ENCODE results near the gene KNDC1. TPM values are rescaled to one million over a fixed set of nuclear protein-coding genes. Genes with fewer than 3 reads are reported as not detected.

KNDC1 gene
- total and polyA plus RNA-seq, 2 donors (not counting 1 experiment from before 2014, with no cell fraction given), result 0.17 to 0.45 TPM

- H3K9me3 ChIP-seq (ENCODE audit: control extremely low read depth in 1 of 3, control insufficient read depth in 2 of 3, insufficient read depth in 1 of 3, low read length in 2 of 3), result no peaks in the 10 kb centered on the region
- ChIA-PET CTCF (no interaction called here), POLR2A (no interaction called here)
- no peaks in the 10 kb centered on the region for H3K9me3 Mint-ChIP-seq (ENCODE audit: insufficient read depth)
- no peak overlapping the region for H3K4me3 ChIP-seq (ENCODE audit: control extremely low read depth in 1 of 5, extremely low read depth in 1 of 5, insufficient read depth in 1 of 5, low read depth in 2 of 5, low read length in 4 of 5)
- intact Hi-C loops (cut with micrococcal nuclease), result no loop called here
- DNase-seq (no peak), ATAC-seq (ENCODE audit: low read depth) (no peak)
- no peaks in the 10 kb centered on the region for H3K36me3 ChIP-seq (replicated peaks in 1 of 2; ENCODE audit: control extremely low read depth in 1 of 2, control insufficient read depth in 1 of 2, extremely low read depth in 1 of 2, insufficient read depth in 2 of 2, low read length in 1 of 2)
- no peak overlapping the region for H3K4me3 Mint-ChIP-seq
- H3K27ac Mint-ChIP-seq, result no peak overlapping the region
- H3K27ac ChIP-seq (ENCODE audit: low read length in 2 of 2), result no peak overlapping the region
- H4K20me1 ChIP-seq (ENCODE audit: control insufficient read depth, insufficient read depth, low read length, poor library complexity, severe bottlenecking), result no peaks in the 10 kb centered on the region
- no peak for TF ChIP-seq EZH2 (IDR thresholded peaks at IDR 0.05; ENCODE audit: borderline replicate concordance, insufficient read depth, low read depth, low read length, poor library complexity, severe bottlenecking)
- TF ChIP-seq CTCF (IDR thresholded peaks at IDR 0.05), result no peak
- H2AFZ ChIP-seq (ENCODE audit: insufficient read depth, low read depth, low read length, poor library complexity, severe bottlenecking), result no peak overlapping the region
- no peaks in the 10 kb centered on the region for H3K79me2 ChIP-seq (ENCODE audit: control insufficient read depth, insufficient read depth, low read length)
- no peak overlapping the region for H3K9ac ChIP-seq (ENCODE audit: low read length)
- H3K27me3 Mint-ChIP-seq, result no peaks in the 10 kb centered on the region
- H3K27me3 ChIP-seq (replicated peaks in 1 of 4; ENCODE audit: control extremely low read depth in 1 of 4, control insufficient read depth in 3 of 4, insufficient read depth in 4 of 4, low read length in 3 of 4), result no peaks in the 10 kb centered on the region
- H3K4me1 Mint-ChIP-seq, result no peaks in the 10 kb centered on the region
- 92% methylated on average over 9 of the region's 13 CpGs for WGBS (ENCODE audit: insufficient coverage)
- H3K4me2 ChIP-seq (replicated peaks; ENCODE audit: low read depth, low read length, poor library complexity, severe bottlenecking), result no peak overlapping the region
- no peaks in the 10 kb centered on the region for H3K4me1 ChIP-seq (ENCODE audit: control insufficient read depth in 2 of 2, insufficient read depth in 2 of 2, low read length in 2 of 2)
These were observed 39.5 kb downstream of the KNDC1 start for GRCh38 chr10:133199488-133199885.

- DNase-seq, result no peak
- TF ChIP-seq EZH2 (IDR thresholded peaks at IDR 0.05; ENCODE audit: borderline replicate concordance, insufficient read depth, low read depth, low read length, poor library complexity, severe bottlenecking) (no peak), CTCF (IDR thresholded peaks at IDR 0.05) (no peak)
- H3K9me3 Mint-ChIP-seq (ENCODE audit: insufficient read depth), result no peaks in the 10 kb centered on the region
- no peaks in the 10 kb centered on the region for H3K27me3 Mint-ChIP-seq
- Histone ChIP-seq H3K27me3 (replicated peaks in 1 of 4; ENCODE audit: control extremely low read depth in 1 of 4, control insufficient read depth in 3 of 4, insufficient read depth in 4 of 4, low read length in 3 of 4) (no peaks in the 10 kb centered on the region), H4K20me1 (ENCODE audit: control insufficient read depth, insufficient read depth, low read length, poor library complexity, severe bottlenecking) (no peaks in the 10 kb centered on the region), H3K9me3 (ENCODE audit: control extremely low read depth in 1 of 3, control insufficient read depth in 2 of 3, insufficient read depth in 1 of 3, low read length in 2 of 3) (no peaks in the 10 kb centered on the region), H3K79me2 (ENCODE audit: control insufficient read depth, insufficient read depth, low read length) (no peaks in the 10 kb centered on the region), H3K4me1 (ENCODE audit: control insufficient read depth in 2 of 2, insufficient read depth in 2 of 2, low read length in 2 of 2) (no peaks in the 10 kb centered on the region), H3K4me3 (ENCODE audit: control extremely low read depth in 1 of 5, extremely low read depth in 1 of 5, insufficient read depth in 1 of 5, low read depth in 2 of 5, low read length in 4 of 5) (no peak overlapping the region), H2AFZ (ENCODE audit: insufficient read depth, low read depth, low read length, poor library complexity, severe bottlenecking) (no peak overlapping the region), H3K36me3 (replicated peaks in 1 of 2; ENCODE audit: control extremely low read depth in 1 of 2, control insufficient read depth in 1 of 2, extremely low read depth in 1 of 2, insufficient read depth in 2 of 2, low read length in 1 of 2) (no peaks in the 10 kb centered on the region), H3K9ac (ENCODE audit: low read length) (no peak overlapping the region), H3K4me2 (replicated peaks; ENCODE audit: low read depth, low read length, poor library complexity, severe bottlenecking) (no peak overlapping the region), H3K27ac (ENCODE audit: low read length in 2 of 2) (no peak overlapping the region)
- no peak overlapping the region for H3K27ac Mint-ChIP-seq
- ATAC-seq (ENCODE audit: low read depth), result no peak
- H3K4me1 Mint-ChIP-seq, result no peaks in the 10 kb centered on the region
- H3K4me3 Mint-ChIP-seq, result no peak overlapping the region
- POLR2A ChIA-PET, result no interaction called here
- WGBS (ENCODE audit: insufficient coverage), result 78% methylated on average over 36 of the region's 38 CpGs
- intact Hi-C loops (cut with micrococcal nuclease), result no loop called here
- CTCF ChIA-PET, result no interaction called here
These were observed 40.1 kb downstream of the KNDC1 start for GRCh38 chr10:133199992-133200611.
